Measurements from ENCODE around the gene SEMA3A.
"Not testable (repeated sequence)": the region's sequence is repeated elsewhere in the genome, so short reads cannot be mapped to it uniquely, and the experiment has no call there.

The SEMA3A gene

GRCh38 chr7:84152995-84153394, 41.6 kb downstream of the SEMA3A start:
- DNase-seq (ENCODE audit: low spot score): no peak

GRCh38 chr7:84150370-84150769, 44.2 kb downstream of the SEMA3A start:
- not testable (repeated sequence) for DNase-seq (ENCODE audit: low spot score)

DNA sequence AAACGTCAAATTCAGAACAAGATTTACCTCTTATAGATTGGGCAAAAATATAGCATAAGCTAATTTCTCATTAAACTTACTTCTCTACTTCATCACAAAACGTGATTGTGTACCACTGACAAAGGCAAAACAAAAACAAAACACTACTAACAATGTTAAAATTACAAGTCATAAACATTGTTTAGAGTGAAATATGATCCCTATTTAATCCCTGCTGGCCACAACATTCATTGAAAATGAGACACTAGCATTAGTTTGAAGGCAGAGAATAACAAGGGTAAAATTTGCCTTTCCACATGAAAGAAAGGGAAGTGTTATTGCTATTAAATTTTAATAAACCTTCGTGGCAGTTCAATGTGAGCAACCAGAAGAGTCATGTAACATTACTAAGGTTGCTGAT, 45.0 kb downstream of the SEMA3A start:
- DNase-seq (ENCODE audit: low spot score): no peak

- DNase-seq (ENCODE audit: low spot score): no peak
These were observed 48.7 kb downstream of the SEMA3A start for GRCh38 chr7:84145892-84146291.

DNA sequence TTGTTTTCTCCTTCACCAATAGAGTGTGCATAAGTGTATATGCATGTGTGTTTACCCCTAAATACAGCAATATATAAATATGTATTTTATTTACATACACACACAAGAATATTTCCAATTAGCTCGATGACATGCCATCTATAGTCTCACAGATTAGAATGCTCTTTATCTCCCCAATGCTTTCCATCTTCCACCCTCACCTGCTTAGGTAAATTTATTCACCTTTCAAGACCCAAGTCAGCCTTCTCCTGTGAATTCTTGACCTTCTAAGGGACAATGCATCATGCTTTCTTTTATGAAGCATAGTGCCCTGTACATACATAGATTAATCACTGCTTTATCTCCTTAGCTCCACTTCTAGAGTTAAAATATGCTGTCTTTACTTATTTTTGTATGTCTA, 49.7 kb downstream of the SEMA3A start:
- DNase-seq (ENCODE audit: low spot score): no peak

- no peak for DNase-seq (ENCODE audit: low spot score)
These were observed 50.1 kb downstream of the SEMA3A start for GRCh38 chr7:84144480-84144879.

GRCh38 chr7:84142726-84143125, 51.9 kb downstream of the SEMA3A start:
- DNase-seq (ENCODE audit: low spot score): no peak

DNA sequence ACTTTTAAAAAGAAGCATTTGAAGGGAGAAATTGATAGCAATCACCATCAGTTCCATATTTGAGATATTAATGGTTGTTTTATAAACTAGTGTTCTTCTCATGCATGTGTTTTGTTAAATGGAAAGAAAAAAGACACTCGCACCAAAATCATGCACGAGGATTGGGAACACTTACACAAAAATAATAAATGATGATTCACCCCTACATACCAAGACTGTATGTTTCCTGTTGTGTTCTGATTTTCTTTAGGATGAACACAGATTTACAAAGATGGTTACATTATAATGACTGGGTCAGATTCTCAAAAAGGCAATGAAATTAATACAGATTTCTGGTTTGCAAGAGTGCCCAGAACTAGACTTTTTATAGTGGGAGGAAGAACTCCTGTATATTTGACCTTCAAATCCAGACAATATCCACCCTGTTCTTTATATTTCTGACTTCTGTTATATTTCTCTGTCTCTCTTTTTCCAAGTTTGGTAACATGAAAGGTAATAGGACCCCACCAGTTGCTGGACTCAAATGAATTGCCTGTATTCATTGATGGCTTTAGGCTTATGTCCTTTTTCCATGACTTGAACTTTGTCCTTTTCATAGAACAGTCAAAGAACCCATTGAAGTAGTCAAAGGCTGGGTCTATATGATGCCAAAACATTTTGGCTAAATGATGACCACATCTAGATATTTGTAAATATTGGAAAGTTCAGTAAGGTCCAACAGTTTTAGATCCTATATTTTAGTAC, 54.4 kb downstream of the SEMA3A start:
- no peak for DNase-seq (ENCODE audit: low spot score)

DNA sequence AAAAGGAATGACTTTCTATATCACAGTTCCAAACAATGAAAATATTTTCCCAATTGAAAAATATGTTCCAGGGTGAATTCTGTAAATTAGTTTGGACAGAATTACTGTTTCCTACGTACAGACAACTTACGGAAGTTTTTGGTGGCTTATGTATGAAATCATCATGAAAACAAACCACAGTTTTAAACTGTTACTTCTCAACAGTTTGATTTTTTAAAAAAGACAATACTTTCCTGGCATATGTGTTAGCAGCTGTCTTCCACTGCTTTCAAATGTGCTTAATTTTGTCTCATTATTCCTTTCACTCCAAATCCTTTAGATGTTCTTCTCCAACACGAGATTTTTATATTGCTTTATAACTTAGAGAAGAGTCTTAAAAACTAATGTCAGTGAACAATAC, 56.2 kb downstream of the SEMA3A start:
- DNase-seq (ENCODE audit: low spot score): no peak

DNA sequence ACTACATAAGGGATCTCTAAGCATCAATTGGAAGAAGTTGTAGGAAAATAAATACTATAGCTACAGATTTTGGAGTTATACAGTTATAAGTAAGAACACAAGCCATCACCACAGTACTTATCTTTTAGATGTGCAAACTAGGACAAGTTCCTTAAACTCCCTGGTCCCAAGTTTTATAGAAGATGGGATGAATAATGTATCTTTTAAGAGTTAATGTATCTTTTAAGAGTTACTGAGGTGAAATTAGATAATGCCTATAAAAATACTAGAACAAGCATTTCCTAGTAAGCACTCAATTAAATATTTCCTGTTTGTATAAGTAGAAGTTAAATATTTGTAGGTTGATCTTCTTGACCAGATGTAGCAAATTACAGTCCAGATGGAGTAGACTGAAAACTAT, 56.8 kb downstream of the SEMA3A start:
- DNase-seq (ENCODE audit: low spot score): no peak

DNA sequence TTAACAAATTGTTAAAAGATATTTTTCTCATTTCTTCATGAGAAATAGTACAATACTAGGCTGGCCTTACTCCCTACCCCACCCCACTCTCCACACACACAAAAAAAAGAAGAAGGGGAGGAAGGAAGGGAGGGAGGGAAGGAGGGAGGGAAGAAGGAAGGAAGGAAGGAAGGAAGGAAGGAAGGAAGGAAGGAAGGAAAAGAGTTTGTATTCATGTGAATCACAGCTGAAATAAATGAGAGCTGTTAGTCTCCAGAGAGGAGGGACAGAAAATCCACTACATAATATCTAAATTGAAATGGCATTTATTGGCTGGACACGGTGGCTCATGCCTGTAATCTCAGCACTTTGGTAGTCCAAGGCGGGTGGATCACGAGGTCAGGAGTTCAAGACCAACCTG, 57.8 kb downstream of the SEMA3A start:
- no peak for DNase-seq (ENCODE audit: low spot score)

DNA sequence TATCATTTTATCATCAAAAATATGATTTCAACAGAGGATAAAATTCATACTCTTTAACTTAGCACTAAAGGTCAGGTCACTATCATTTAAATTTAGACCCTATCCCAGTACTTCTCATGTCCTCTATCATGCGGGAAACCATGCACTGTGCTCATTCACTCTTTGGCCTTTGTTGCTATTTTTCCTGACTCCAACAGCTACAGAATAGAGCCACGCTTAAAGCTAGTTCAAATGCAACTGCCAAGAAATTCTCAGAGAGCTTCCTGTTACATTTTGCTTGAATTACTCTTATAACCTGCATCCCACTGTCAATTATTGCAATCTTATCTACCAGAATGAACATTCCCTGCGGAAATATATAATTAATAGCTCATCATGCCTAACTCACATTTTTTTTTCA, 58.3 kb downstream of the SEMA3A start:
- DNase-seq (ENCODE audit: low spot score): no peak

DNA sequence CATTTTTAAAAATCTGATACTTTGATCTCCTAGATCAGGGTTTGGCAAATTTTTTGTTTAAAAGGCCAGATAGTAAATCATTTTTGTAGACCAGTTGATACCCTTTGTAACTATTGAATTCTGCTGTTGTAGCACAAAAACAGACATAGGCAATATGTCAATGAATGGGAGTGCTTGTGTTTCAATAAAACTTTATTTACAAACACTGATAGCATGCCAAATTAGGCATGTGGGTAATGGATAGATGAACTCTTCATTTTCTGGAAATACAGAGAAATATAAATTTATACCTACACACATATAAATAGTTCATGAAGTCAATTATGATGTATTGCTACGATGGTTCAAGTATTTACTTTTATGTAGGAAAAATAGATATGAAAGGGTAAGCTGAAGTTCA, 60.4 kb downstream of the SEMA3A start:
- DNase-seq (ENCODE audit: low spot score): no peak

GRCh38 chr7:84125654-84126053, 68.9 kb downstream of the SEMA3A start:
- no peak for DNase-seq (ENCODE audit: low spot score)

- no peak for DNase-seq (ENCODE audit: low spot score)
These were observed 70.5 kb downstream of the SEMA3A start for GRCh38 chr7:84123965-84124547.

DNA sequence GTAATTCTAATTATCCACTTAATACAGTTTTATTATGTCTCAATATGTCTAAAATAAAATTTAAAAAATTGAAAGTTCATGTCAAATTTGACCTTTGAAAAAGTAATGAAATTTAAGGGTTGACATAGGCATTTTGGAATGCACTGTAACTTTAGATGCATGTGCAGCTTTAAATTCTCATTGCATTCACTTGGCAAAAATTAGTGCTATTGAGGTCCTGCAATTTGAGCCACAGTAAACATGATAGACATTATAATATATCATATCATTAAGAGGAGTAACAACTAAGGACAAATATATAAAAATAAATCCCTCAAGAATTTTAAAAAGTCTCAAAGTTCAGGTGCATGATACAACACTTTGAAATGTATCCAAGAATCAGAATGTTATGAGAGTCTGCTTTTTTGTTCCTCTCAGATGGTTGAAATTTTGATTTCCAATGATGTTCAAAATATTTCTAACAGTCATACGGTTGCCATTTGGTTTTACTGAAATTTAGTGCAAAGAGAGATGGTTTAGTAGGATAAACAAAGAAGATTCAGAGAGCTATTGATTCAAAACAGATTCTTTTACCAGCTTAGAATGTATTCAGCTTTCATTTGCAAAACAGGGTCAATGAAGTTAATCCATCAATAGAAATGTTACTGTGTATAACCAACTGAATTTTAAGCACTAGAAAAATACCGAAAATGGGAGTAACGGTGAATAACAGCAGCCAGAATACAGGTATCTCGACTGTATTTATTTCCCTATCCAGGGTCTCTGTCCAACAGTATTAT, 71.8 kb downstream of the SEMA3A start:
- no peak for DNase-seq (ENCODE audit: low spot score)

GRCh38 chr7:84117304-84117703, 77.3 kb downstream of the SEMA3A start:
- DNase-seq (ENCODE audit: low spot score): no peak

GRCh38 chr7:84113906-84114850, 80.4 kb downstream of the SEMA3A start:
- DNase-seq (ENCODE audit: low spot score): no peak

GRCh38 chr7:84113286-84113685, 81.3 kb downstream of the SEMA3A start:
- no peak for DNase-seq (ENCODE audit: low spot score)

DNA sequence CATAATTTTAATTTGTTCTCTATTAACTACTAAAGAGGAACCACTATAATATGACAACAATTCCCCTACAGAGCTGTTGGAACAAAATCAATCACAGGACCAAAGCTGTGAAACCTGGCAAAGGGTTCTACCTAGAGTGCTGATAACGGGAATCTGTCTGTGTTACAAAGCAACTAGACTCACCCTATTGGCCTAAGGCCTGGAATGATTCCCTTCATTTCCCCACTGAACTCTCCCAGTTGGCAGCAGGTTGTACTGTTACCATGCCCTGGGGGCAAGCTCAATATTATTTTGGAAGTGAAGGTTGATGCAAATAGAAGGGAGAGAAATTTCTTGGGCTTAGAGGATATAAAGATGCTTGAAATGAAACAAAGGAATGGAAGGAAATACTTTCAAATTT, 81.8 kb downstream of the SEMA3A start:
- peak; percentile 11 for DNase-seq (ENCODE audit: low spot score)

DNA sequence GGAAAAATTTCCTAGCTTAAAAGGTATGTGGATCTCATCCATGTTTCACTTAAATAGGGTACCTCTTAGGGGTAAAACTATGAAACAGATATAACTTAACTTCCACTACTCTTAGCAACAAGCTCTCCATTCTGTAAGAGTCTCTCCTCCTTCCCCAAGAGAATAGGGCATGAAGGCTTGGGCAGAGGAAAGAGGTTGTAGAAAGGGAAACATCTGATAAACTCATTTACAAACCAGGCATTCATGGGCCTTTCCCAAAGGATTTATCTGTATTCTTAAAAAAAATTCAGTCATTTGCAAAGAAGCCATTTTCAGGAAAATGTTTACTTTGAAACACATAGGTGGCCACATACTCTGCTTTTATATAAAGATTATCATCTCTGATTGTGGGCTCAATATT, 82.7 kb downstream of the SEMA3A start:
- DNase-seq (ENCODE audit: low spot score): no peak

DNA sequence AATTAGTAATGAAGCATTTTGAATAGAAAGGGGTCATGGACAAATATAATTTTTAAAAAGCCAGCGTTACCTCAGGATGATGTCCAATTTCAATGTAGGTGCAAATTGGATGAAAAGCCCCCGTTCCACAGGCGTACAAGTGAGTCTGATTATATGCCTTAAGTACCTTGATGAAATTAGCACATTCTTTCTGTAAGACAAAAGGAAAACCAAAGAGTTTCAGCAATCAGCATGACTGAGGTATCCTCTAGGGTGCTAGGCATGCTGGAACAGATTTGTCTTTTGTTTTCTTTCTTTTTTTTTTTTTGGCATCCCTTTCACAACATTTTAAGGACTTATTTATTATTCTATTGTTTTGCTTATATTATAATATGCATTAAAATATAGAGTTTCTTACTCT, 84.2 kb downstream of the SEMA3A start:
- no peak for DNase-seq (ENCODE audit: low spot score)

Data from cerebellar cortex (tissue), 1 donor.